Coronary artery (tissue), 2 donors: ENCODE measurements around the gene HLTF.

ENCODE experiments used
- DNase-seq: peaks from one replicate; pipeline ENCODE4 v3.0.0-alpha.2; 2017; ENCODE audit warnings: low spot score
- H3K27ac ChIP-seq, 2 donors: fragments of 200-600 bp; sonication (generic); one replicate each; pipeline ENCODE4 v1.5.1; 2016 to 2019
- H3K4me3 ChIP-seq: fragments of 200-600 bp; sonication (generic); 2 replicates; pipeline ENCODE4 v1.5.1; 2016; ENCODE audit warnings: mild to moderate bottlenecking, moderate library complexity
- TF ChIP-seq, protein P1 (sequence below): fragments of 200-600 bp; sonication (generic); IDR thresholded peaks from one replicate; pipeline ENCODE4 v1.5.1; 2019; ENCODE audit warnings: antibody characterized with exemption

Gene HLTF

GRCh38 chr3:149086232-149086988 lies at the start of gene HLTF:
HLTF (minus strand) TSS chr3:149086533; CDS start chr3:149086336, 197 bp downstream.
- peak within 1 kb of the TSS; percentile 86 for H3K4me3 ChIP-seq
- TF ChIP-seq, protein P1, sequence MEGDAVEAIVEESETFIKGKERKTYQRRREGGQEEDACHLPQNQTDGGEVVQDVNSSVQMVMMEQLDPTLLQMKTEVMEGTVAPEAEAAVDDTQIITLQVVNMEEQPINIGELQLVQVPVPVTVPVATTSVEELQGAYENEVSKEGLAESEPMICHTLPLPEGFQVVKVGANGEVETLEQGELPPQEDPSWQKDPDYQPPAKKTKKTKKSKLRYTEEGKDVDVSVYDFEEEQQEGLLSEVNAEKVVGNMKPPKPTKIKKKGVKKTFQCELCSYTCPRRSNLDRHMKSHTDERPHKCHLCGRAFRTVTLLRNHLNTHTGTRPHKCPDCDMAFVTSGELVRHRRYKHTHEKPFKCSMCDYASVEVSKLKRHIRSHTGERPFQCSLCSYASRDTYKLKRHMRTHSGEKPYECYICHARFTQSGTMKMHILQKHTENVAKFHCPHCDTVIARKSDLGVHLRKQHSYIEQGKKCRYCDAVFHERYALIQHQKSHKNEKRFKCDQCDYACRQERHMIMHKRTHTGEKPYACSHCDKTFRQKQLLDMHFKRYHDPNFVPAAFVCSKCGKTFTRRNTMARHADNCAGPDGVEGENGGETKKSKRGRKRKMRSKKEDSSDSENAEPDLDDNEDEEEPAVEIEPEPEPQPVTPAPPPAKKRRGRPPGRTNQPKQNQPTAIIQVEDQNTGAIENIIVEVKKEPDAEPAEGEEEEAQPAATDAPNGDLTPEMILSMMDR: no peak
- peak; percentile 93 for DNase-seq
- H3K27ac ChIP-seq: peak within 1 kb of the TSS; percentile 62 to 85

- TF ChIP-seq, protein P1: no peak
- DNase-seq: no peak
- no peak overlapping the region for H3K27ac ChIP-seq
These were observed 48.2 kb upstream of the HLTF start for GRCh38 chr3:149134575-149134974.

DNA sequence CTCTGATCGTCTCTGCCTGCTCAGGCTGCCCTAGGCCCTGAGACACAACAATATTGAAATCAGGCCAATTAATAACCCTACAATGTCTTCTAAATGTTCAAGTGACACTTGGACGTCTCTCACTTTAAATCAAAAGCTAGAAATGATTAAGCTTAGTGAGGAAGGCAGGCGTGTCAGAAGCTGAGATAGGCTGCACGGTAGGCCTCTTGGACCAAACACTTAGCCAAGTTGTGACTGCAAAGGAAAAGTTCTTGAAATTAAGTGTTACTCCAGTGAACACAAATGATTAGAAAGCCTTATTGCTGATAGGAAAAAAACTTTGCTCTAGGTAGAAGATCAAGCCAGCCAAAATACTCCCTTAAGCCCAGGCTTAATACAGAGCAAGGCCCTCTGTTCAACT lies 45.3 kb upstream of the HLTF start:
- DNase-seq: no peak
- TF ChIP-seq, protein P1: no peak
- Histone ChIP-seq H3K27ac (peak overlapping the region; percentile 6 to 27), H3K4me3 (peak overlapping the region; percentile 84)

More at GRCh38 chr3:149134575-149134974, 48.2 kb upstream of the HLTF start:
- H3K4me3 ChIP-seq: no peak overlapping the region

DNA sequence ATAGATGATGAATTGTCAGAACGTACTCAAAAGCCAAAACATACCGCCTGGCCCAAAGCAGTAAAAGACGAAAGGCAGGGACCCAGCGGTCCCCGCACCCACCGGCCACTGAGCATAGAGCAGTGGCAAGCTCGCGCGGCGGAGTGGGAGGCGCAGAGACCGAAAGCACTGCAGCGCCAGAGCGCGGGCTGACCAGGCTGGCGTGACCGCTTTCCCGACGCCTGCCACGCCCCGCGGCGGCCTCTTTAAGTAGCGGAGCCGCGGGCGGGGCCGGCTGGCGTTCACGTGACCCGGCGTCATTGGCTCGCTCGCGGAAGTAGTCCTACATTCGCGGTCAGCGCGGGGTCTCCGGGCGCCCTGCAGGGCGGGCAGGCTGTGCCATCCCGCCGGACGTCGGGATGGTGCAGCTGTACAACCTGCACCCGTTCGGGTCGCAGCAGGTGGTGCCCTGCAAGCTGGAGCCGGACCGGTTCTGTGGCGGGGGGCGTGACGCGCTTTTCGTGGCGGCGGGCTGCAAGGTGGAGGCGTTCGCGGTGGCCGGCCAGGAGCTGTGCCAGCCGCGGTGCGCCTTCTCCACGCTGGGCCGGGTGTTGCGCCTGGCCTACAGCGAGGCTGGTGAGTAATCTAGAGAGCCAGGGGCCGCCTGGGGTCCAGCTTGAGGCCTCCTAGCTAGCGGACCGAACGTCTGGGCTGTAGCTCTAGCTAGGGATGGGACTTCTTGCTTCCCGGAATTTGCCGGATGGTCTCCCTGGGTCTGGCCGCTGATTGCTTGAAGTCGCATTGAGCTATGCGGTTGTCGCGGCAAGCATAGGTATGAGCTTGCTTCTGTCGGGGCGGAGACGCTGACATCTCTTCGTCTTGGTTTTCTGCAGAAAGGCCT lies 43.2 kb upstream of the HLTF start, which contains the start of gene HPS3:
TSS of gene HPS3 (plus strand) at position 313 of the 880 bp plus-strand sequence. CDS start at position 399, 86 bp downstream.
- H3K4me3 ChIP-seq: peak within 1 kb of the TSS; percentile 84
- TF ChIP-seq, protein P1: no peak
- peak within 1 kb of the TSS; percentile 85 to 92 for H3K27ac ChIP-seq
- peak; percentile 92 for DNase-seq

GRCh38 chr3:149128821-149129220 lies 42.5 kb upstream of the HLTF start:
- DNase-seq: no peak
- TF ChIP-seq, protein P1: no peak
- Histone ChIP-seq H3K27ac (peak overlapping the region; percentile 85 to 92), H3K4me3 (peak overlapping the region; percentile 84)

GRCh38 chr3:149122721-149123578 lies 36.6 kb upstream of the HLTF start:
- Histone ChIP-seq H3K4me3 (no peak overlapping the region), H3K27ac (no peak overlapping the region)
- TF ChIP-seq, protein P1: no peak
- no peak for DNase-seq
